Measurements from ENCODE around the gene SNHG17. TPM values are rescaled to one million over a fixed set of nuclear protein-coding genes. Genes with fewer than 3 reads are reported as not detected.

Gene SNHG17
- polyA plus RNA-seq, 2 of the 4 experiments (the other 2 are of a cell fraction) = 125 to 154 TPM

DNA sequence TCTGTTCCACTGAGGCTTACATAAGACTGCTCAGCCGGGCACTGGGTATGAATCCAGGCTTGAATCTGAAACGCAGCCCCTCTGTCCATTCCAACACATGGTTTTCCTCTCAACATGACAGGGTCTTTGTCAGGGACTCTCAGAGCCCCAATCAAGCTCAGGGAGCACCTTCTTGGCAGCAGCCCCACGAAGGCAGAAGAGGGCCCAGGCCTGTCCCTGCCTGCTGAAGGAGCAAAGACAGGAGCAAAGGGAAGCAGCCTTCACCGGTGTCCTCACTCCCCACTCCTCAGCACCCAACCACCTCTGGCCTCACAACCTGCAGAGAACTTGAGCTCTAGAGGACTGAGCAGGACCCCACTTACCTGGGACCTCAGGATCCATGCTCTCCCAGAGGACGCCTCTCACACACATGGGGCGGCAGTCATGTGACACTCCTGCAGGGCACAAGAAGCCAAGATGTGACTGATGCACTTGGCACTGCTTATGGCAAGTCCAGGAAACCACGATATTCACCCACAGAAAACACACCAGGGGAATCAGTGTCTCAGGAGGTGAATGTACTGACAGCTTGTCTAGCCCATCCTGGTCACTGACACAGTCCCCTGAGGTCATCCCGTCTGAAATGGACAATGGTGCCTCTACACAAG, 4.3 kb downstream of the SNHG17 start:
- H3K27ac ChIP-seq = no peak overlapping the region
- no peak for DNase-seq (ENCODE audit: low read depth in 1 of 2, low spot score in 1 of 2)
- CTCF ChIA-PET = interaction anchor here (0.6 to 7.7 kb wide), 6 partner anchors 8 to 320 kb away, joined by 3 to 142 read pairs (median 6); no protein-coding TSS in a partner anchor
- POLR2A ChIA-PET = interaction anchor here (0.9 kb wide), 1 partner anchor 15 kb away, joined by 3 read pairs; no protein-coding TSS in a partner anchor
- H3K4me2 ChIP-seq = no peak overlapping the region
- no peak overlapping the region for H3K4me3 ChIP-seq
- H3K4me1 ChIP-seq = peaks cover 45% of the 10 kb centered on the region
- ATAC-seq = no peak
- H3K9me3 ChIP-seq = no peaks in the 10 kb centered on the region
- FAIRE-seq = no peak
- WGBS (ENCODE audit: missing lambda C conversion rate) = 92% methylated on average over 8 of the region's 8 CpGs
- TF ChIP-seq RCOR1 (IDR thresholded peaks at IDR 0.05; ENCODE audit: low read depth, low read length) (no peak), FOSB (CRISPR knock-in tag; IDR thresholded peaks at IDR 0.05) (no peak), CHD2 (IDR thresholded peaks at IDR 0.05; ENCODE audit: low read length, partially characterized antibody) (no peak), CBX8 (IDR thresholded peaks at IDR 0.05) (no peak), HDAC2 (IDR thresholded peaks at IDR 0.05) (no peak), HEYL (CRISPR knock-in tag; IDR thresholded peaks at IDR 0.05) (no peak), MAFK (IDR thresholded peaks at IDR 0.05; ENCODE audit: partially characterized antibody) (no peak), RFX5 (IDR thresholded peaks at IDR 0.05) (no peak), GATA3 (IDR thresholded peaks at IDR 0.05; ENCODE audit: borderline replicate concordance) (no peak), CHD4 (IDR thresholded peaks at IDR 0.05; ENCODE audit: borderline replicate concordance) (no peak), POLR2AphosphoS2 (conservative IDR thresholded peaks at IDR 0.05; ENCODE audit: low read length) (no peak), RAD21 (conservative IDR thresholded peaks at IDR 0.05 in 1 of 2, IDR thresholded peaks at IDR 0.05 in 1 of 2) (no peak), TFCP2L1 (CRISPR knock-in tag; IDR thresholded peaks at IDR 0.05) (no peak), FOSL2 (IDR thresholded peaks at IDR 0.05) (no peak), FOSL2 (CRISPR knock-in tag; IDR thresholded peaks at IDR 0.05) (no peak), HOXB5 (CRISPR knock-in tag; IDR thresholded peaks at IDR 0.05) (no peak), EHMT2 (IDR thresholded peaks at IDR 0.05; ENCODE audit: low read depth) (no peak), PHF8 (IDR thresholded peaks at IDR 0.05; ENCODE audit: borderline replicate concordance, low read depth) (no peak)
- TF ChIP-seq, protein P1, sequence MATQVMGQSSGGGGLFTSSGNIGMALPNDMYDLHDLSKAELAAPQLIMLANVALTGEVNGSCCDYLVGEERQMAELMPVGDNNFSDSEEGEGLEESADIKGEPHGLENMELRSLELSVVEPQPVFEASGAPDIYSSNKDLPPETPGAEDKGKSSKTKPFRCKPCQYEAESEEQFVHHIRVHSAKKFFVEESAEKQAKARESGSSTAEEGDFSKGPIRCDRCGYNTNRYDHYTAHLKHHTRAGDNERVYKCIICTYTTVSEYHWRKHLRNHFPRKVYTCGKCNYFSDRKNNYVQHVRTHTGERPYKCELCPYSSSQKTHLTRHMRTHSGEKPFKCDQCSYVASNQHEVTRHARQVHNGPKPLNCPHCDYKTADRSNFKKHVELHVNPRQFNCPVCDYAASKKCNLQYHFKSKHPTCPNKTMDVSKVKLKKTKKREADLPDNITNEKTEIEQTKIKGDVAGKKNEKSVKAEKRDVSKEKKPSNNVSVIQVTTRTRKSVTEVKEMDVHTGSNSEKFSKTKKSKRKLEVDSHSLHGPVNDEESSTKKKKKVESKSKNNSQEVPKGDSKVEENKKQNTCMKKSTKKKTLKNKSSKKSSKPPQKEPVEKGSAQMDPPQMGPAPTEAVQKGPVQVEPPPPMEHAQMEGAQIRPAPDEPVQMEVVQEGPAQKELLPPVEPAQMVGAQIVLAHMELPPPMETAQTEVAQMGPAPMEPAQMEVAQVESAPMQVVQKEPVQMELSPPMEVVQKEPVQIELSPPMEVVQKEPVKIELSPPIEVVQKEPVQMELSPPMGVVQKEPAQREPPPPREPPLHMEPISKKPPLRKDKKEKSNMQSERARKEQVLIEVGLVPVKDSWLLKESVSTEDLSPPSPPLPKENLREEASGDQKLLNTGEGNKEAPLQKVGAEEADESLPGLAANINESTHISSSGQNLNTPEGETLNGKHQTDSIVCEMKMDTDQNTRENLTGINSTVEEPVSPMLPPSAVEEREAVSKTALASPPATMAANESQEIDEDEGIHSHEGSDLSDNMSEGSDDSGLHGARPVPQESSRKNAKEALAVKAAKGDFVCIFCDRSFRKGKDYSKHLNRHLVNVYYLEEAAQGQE (IDR thresholded peaks at IDR 0.05) = no peak
- TF ChIP-seq, protein P2, sequence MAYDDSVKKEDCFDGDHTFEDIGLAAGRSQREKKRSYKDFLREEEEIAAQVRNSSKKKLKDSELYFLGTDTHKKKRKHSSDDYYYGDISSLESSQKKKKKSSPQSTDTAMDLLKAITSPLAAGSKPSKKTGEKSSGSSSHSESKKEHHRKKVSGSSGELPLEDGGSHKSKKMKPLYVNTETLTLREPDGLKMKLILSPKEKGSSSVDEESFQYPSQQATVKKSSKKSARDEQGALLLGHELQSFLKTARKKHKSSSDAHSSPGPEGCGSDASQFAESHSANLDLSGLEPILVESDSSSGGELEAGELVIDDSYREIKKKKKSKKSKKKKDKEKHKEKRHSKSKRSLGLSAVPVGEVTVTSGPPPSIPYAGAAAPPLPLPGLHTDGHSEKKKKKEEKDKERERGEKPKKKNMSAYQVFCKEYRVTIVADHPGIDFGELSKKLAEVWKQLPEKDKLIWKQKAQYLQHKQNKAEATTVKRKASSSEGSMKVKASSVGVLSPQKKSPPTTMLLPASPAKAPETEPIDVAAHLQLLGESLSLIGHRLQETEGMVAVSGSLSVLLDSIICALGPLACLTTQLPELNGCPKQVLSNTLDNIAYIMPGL (CRISPR knock-in tag; IDR thresholded peaks at IDR 0.05; ENCODE audit: borderline replicate concordance) = no peak

DNA sequence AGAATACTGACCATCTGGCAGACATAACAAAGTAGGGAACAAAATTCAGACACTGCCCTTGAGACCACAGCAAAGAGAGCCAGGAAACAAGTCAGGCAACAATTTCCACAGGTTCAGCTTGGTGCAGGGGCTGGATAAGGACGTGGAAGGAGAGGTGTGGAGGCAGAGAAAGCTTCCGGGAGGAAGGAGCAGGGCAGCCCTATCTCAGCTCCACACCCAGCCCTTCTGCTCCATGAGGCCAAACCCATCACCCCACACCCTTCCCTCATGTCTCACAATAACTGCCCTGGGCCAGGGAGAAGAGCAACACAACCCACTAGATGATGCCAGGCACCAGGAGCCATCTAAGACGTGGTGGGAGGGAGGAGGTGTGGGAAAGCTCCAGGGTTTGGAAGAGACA, 5.8 kb downstream of the SNHG17 start:
- DNase-seq (ENCODE audit: low read depth in 1 of 2, low spot score in 1 of 2) = no peak
- no peak overlapping the region for H3K4me2 ChIP-seq
- peaks cover 46% of the 10 kb centered on the region for H3K4me1 ChIP-seq
- H3K9me3 ChIP-seq = no peaks in the 10 kb centered on the region
- FAIRE-seq = no peak
- no peak overlapping the region for H3K4me3 ChIP-seq
- POLR2A ChIA-PET = interaction anchor here (0.6 to 1.6 kb wide), 2 partner anchors 17 to 31 kb away, joined by 5 to 8 read pairs; no protein-coding TSS in a partner anchor
- no peak overlapping the region for H3K27ac ChIP-seq
- no peak for ATAC-seq
- CTCF ChIA-PET = interaction anchor here (0.6 to 7.7 kb wide), 5 partner anchors 8 to 21 kb away, joined by 4 to 142 read pairs (median 7); no protein-coding TSS in a partner anchor
- WGBS (ENCODE audit: missing lambda C conversion rate) = 87% methylated on average over 3 of the region's 3 CpGs
- no peak for TF ChIP-seq RFX5 (IDR thresholded peaks at IDR 0.05)
- TF ChIP-seq ESRRA (IDR thresholded peaks at IDR 0.05; ENCODE audit: borderline replicate concordance, low read length) = no peak
- TF ChIP-seq KDM5A (IDR thresholded peaks at IDR 0.05) = no peak
- no peak for TF ChIP-seq HOXB5 (CRISPR knock-in tag; IDR thresholded peaks at IDR 0.05)
- TF ChIP-seq RAD21 (conservative IDR thresholded peaks at IDR 0.05 in 1 of 2, IDR thresholded peaks at IDR 0.05 in 1 of 2) = no peak
- TF ChIP-seq CEBPB (IDR thresholded peaks at IDR 0.05) = no peak
- no peak for TF ChIP-seq MYC (IDR thresholded peaks at IDR 0.05; ENCODE audit: borderline replicate concordance, low read length)
- TF ChIP-seq EHMT2 (IDR thresholded peaks at IDR 0.05; ENCODE audit: low read depth) = no peak
- no peak for TF ChIP-seq CHD4 (IDR thresholded peaks at IDR 0.05; ENCODE audit: borderline replicate concordance)
- no peak for TF ChIP-seq CBX2 (IDR thresholded peaks at IDR 0.05; ENCODE audit: borderline replicate concordance, low read depth)
- TF ChIP-seq, protein P3, sequence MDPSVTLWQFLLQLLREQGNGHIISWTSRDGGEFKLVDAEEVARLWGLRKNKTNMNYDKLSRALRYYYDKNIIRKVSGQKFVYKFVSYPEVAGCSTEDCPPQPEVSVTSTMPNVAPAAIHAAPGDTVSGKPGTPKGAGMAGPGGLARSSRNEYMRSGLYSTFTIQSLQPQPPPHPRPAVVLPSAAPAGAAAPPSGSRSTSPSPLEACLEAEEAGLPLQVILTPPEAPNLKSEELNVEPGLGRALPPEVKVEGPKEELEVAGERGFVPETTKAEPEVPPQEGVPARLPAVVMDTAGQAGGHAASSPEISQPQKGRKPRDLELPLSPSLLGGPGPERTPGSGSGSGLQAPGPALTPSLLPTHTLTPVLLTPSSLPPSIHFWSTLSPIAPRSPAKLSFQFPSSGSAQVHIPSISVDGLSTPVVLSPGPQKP (IDR thresholded peaks at IDR 0.05; ENCODE audit: low read depth, low read length) = no peak
- TF ChIP-seq, protein P4, sequence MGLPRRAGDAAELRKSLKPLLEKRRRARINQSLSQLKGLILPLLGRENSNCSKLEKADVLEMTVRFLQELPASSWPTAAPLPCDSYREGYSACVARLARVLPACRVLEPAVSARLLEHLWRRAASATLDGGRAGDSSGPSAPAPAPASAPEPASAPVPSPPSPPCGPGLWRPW (IDR thresholded peaks at IDR 0.05) = no peak
- TF ChIP-seq TFCP2L1 (CRISPR knock-in tag; IDR thresholded peaks at IDR 0.05) = no peak
- TF ChIP-seq, protein P5, sequence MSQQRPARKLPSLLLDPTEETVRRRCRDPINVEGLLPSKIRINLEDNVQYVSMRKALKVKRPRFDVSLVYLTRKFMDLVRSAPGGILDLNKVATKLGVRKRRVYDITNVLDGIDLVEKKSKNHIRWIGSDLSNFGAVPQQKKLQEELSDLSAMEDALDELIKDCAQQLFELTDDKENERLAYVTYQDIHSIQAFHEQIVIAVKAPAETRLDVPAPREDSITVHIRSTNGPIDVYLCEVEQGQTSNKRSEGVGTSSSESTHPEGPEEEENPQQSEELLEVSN (IDR thresholded peaks at IDR 0.05; ENCODE audit: borderline replicate concordance, low read depth) = no peak
- no peak for TF ChIP-seq HOXA7 (CRISPR knock-in tag; IDR thresholded peaks at IDR 0.05)

All from A549 (cell line).